ENCODE measurements around the gene ASB4.

Gene ASB4, protein sequence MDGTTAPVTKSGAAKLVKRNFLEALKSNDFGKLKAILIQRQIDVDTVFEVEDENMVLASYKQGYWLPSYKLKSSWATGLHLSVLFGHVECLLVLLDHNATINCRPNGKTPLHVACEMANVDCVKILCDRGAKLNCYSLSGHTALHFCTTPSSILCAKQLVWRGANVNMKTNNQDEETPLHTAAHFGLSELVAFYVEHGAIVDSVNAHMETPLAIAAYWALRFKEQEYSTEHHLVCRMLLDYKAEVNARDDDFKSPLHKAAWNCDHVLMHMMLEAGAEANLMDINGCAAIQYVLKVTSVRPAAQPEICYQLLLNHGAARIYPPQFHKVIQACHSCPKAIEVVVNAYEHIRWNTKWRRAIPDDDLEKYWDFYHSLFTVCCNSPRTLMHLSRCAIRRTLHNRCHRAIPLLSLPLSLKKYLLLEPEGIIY

GRCh38 chr7:95485391-95486123, at the start of gene ASB4:
ASB4 (plus strand) TSS chr7:95485943; CDS start chr7:95485972, 29 bp downstream.
- Histone ChIP-seq H3K36me3 (replicated peaks) (no peaks in the 10 kb centered on the region), H3K27ac (no peak within 1 kb of the TSS), H3K4me3 (ENCODE audit: low read depth, low read length) (no peak within 1 kb of the TSS), H3K27me3 (replicated peaks) (no peaks in the 10 kb centered on the region)
- TF ChIP-seq, protein P1, sequence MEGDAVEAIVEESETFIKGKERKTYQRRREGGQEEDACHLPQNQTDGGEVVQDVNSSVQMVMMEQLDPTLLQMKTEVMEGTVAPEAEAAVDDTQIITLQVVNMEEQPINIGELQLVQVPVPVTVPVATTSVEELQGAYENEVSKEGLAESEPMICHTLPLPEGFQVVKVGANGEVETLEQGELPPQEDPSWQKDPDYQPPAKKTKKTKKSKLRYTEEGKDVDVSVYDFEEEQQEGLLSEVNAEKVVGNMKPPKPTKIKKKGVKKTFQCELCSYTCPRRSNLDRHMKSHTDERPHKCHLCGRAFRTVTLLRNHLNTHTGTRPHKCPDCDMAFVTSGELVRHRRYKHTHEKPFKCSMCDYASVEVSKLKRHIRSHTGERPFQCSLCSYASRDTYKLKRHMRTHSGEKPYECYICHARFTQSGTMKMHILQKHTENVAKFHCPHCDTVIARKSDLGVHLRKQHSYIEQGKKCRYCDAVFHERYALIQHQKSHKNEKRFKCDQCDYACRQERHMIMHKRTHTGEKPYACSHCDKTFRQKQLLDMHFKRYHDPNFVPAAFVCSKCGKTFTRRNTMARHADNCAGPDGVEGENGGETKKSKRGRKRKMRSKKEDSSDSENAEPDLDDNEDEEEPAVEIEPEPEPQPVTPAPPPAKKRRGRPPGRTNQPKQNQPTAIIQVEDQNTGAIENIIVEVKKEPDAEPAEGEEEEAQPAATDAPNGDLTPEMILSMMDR (IDR thresholded peaks at IDR 0.05; ENCODE audit: low read depth, low read length, missing control alignments) = no peak
- in situ Hi-C loops (cut with HindIII; ENCODE audit: low pct_ligation_motif_present, low sequenced_read_pairs) = loop anchor here (25.0 kb wide), 1 partner anchor 1048 kb away; no protein-coding TSS in a partner anchor
- DNase-seq = no peak

DNA sequence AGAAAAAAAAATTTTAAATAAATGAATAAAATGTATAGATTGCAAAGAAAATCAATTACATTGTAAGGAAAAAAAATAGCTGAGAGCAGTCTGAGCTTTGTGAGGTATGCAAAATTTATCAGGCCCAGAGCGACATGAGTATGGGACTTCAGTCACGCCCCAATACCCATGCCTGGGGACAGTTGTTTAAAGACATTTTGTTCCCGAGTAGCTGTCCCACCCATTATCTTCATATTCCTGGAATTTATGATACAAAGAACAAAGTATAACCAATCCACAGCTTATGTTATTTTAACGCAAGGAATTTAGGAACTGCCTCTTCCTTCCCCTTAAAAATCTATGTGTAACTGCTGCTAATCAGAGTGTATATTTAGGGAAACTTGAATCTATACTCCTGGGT, 49.3 kb upstream of the ASB4 start:
- no peak overlapping the region for H3K4me3 ChIP-seq (ENCODE audit: low read depth, low read length)
- no peaks in the 10 kb centered on the region for H3K36me3 ChIP-seq (replicated peaks)
- H3K27me3 ChIP-seq (replicated peaks) = no peaks in the 10 kb centered on the region
- no peak overlapping the region for H3K27ac ChIP-seq
- DNase-seq = no peak
- TF ChIP-seq, protein P1 (IDR thresholded peaks at IDR 0.05; ENCODE audit: low read depth, low read length, missing control alignments) = no peak
- in situ Hi-C loops (cut with HindIII; ENCODE audit: low pct_ligation_motif_present, low sequenced_read_pairs) = no loop called here

DNA sequence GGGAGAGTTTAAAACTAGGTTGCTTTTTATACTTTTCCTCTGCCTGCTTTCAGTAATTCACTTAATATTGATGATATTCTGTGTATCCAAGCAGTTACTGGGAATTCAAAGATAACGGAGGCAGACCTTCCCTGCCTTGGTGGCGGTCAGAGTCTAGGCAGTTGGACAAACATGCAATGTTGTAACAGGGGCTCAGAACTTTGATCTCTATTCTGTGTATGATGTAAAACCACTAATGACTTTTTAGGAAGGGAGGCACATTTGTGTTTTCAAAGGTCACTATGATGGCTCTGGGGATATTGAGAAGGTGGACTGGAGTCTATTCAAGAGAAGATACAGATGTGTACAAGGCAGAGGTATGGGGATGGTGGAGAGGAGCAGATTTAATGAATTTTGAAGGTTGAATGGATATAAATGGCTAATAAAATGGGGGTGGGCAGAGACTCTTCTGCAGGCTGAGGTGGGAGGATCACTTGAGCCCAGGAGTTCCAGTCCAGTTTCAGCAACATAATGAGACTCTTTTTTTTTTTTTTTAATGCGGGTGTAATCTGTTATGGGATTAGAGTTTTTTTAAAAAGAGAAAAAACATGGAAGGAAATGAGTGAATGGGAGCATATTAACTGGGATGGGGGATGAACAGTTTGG, 45.2 kb upstream of the ASB4 start:
- no peak for DNase-seq
- Histone ChIP-seq H3K36me3 (replicated peaks) (no peaks in the 10 kb centered on the region), H3K27ac (no peak overlapping the region), H3K4me3 (ENCODE audit: low read depth, low read length) (no peak overlapping the region), H3K27me3 (replicated peaks) (no peaks in the 10 kb centered on the region)
- in situ Hi-C loops (cut with HindIII; ENCODE audit: low pct_ligation_motif_present, low sequenced_read_pairs) = no loop called here
- TF ChIP-seq, protein P1 (IDR thresholded peaks at IDR 0.05; ENCODE audit: low read depth, low read length, missing control alignments) = no peak

DNA sequence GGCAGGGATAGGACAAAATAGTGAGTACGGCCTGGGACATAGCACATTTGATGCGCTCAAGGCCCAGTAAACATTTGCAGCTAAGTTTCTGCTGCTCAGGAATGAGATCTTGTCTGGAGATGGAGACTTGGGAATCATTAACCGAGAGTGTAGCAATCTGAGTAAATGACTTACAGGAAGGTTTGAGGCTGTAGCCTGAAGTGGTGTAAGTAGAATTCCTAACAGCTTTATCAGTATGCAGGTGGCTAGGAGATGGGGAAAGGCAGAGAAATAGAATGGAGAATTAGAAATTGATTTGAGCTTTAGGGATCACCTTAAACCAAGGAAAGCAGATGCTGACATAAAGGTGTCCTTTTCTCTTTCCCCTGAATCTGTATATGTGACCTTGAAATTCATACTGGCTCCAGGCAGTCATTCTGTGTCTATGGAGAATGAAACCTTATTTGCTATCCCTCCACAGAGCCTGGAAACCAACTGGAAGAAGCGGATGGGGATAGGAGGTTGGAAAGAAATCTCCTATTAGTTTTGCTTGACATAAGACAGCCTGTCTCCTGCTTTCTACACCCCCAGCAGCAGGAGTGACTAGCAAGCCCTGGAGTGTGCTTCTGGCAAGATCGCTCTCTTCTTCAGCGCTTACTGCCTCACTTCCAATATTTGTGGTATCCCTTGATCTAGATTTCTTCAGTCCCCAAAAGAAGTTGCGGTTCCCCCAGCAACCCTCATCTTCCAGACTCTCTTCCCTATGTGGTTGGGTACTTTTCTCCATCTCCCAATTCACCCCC, 44.5 kb upstream of the ASB4 start:
- DNase-seq = no peak
- TF ChIP-seq, protein P1 (IDR thresholded peaks at IDR 0.05; ENCODE audit: low read depth, low read length, missing control alignments) = no peak
- H3K4me3 ChIP-seq (ENCODE audit: low read depth, low read length) = no peak overlapping the region
- H3K36me3 ChIP-seq (replicated peaks) = no peaks in the 10 kb centered on the region
- H3K27me3 ChIP-seq (replicated peaks) = no peaks in the 10 kb centered on the region
- no peak overlapping the region for H3K27ac ChIP-seq
- in situ Hi-C loops (cut with HindIII; ENCODE audit: low pct_ligation_motif_present, low sequenced_read_pairs) = no loop called here

- Histone ChIP-seq H3K27me3 (replicated peaks) (no peaks in the 10 kb centered on the region), H3K27ac (no peak overlapping the region), H3K4me3 (ENCODE audit: low read depth, low read length) (no peak overlapping the region), H3K36me3 (replicated peaks) (no peaks in the 10 kb centered on the region)
- no peak for DNase-seq
- TF ChIP-seq, protein P1 (IDR thresholded peaks at IDR 0.05; ENCODE audit: low read depth, low read length, missing control alignments) = no peak
- in situ Hi-C loops (cut with HindIII; ENCODE audit: low pct_ligation_motif_present, low sequenced_read_pairs) = no loop called here
These were observed 40.9 kb upstream of the ASB4 start for GRCh38 chr7:95444796-95445195.

Data from brain microvascular endothelial cell (primary cell).